Esophagus muscularis mucosa (tissue), 2 donors: ENCODE results near the gene DAW1.

Source experiments
- POLR2A ChIP-seq: fragments of 450-650 bp; IDR thresholded peaks from one replicate; pipeline ENCODE4 v1.6.1; 2017; ENCODE audit warnings: antibody characterized with exemption, moderate library complexity, mild to moderate bottlenecking, low read depth
- POLR2AphosphoS5 ChIP-seq, 2 donors: sonication (generic); formaldehyde crosslinking; IDR thresholded peaks; one replicate each; pipeline ENCODE4 v1.6.1; 2017; ENCODE audit warnings: antibody characterized with exemption in 2 of 2

DNA sequence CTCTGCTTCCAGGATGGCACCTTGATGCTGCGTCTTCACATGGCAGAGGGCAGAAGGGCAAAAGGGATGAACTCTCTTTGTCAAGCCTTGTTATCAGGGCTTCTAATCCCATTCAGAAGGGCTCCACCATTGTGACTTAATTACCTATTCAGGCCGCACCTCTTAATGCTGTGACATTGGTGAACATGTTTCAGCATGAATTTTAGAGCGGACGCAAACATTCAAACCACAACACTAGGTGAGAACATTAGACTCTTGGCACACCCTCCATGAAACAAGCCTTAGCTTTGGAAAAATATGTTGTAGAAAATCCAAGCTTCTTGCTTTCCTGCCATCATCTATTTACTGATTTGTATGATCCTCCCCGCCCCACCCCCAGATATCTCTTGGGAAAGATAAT, 17.9 kb downstream of the DAW1 start:
- TF ChIP-seq POLR2A (no peak), POLR2AphosphoS5 (IDR thresholded peaks at IDR 0.05) (no peak)
